Naive B cell (primary cell): ENCODE measurements around the gene SSR4. TPM values are rescaled to one million over a fixed set of nuclear protein-coding genes. Genes with fewer than 3 reads are reported as not detected.
"Not testable (repeated sequence)": the region's sequence is repeated elsewhere in the genome, so short reads cannot be mapped to it uniquely, and the experiment has no call there.

ENCODE experiments used
- ATAC-seq, 2 donors: fragments of 150-1000 bp; cut with Tn5 transposase; 2 replicates each; pipeline ENCODE4 v1.10.0; 2021; ENCODE audit warnings: low read depth in 2 of 2, mild to moderate bottlenecking in 2 of 2, moderate library complexity in 2 of 2
- DNase-seq: peaks from one replicate; pipeline ENCODE4 v3.0.0; 2022
- H3K27ac Mint-ChIP-seq, 6 donors: one replicate each; pipeline ENCODE4 v1.8.0; 2020 to 2022; ENCODE audit warnings: mild to moderate bottlenecking in 6 of 6, mixed read lengths in 6 of 6, moderate library complexity in 5 of 6, inconsistent platforms in 2 of 6
- H3K27me3 Mint-ChIP-seq, 3 donors: one replicate each; pipeline ENCODE4 v1.8.0; 2021 to 2022; ENCODE audit warnings: mixed read lengths in 3 of 3, mild to moderate bottlenecking in 1 of 3
- H3K36me3 Mint-ChIP-seq, 2 donors: one replicate each; pipeline ENCODE4 v1.8.0; 2020 to 2022; ENCODE audit warnings: mixed read lengths in 2 of 2, inconsistent platforms in 1 of 2, mild to moderate bottlenecking in 1 of 2
- H3K4me1 Mint-ChIP-seq, 3 donors: one replicate each; pipeline ENCODE4 v1.8.0; 2020 to 2022; ENCODE audit warnings: mixed read lengths in 3 of 3, inconsistent platforms in 1 of 3, mild to moderate bottlenecking in 1 of 3, moderate library complexity in 1 of 3
- H3K4me3 Mint-ChIP-seq, 8 donors: one replicate each; pipeline ENCODE4 v1.8.0; 2020 to 2022; ENCODE audit warnings: mild to moderate bottlenecking in 8 of 8, mixed read lengths in 8 of 8, moderate library complexity in 8 of 8, inconsistent platforms in 2 of 8
- H3K9me3 Mint-ChIP-seq, 7 donors: one replicate each; pipeline ENCODE4 v1.8.0; 2020 to 2022; ENCODE audit warnings: mixed read lengths in 7 of 7, mild to moderate bottlenecking in 5 of 7, inconsistent platforms in 2 of 7, moderate library complexity in 1 of 7
- polyA plus RNA-seq, 6 donors: library from polyadenylated mRNA; unstranded; fragments of 300-500 nt; fragmentation: Illumina TruSeq; gene quantifications; one replicate each; pipeline ENCODE4 v1.2.3, GENCODE V29; 2021; ENCODE audit warnings: low read depth in 6 of 6

The SSR4 gene
- polyA plus RNA-seq, 6 donors from 2014 or later = 308 to 413 (median 364) TPM

GRCh38 chrX:153813161-153813560 lies 18.7 kb downstream of the SSR4 start:
- peaks cover 0 to 4% (median 0%) of the 10 kb centered on the region in 7 donors for H3K9me3 Mint-ChIP-seq
- no peaks in the 10 kb centered on the region for H3K36me3 Mint-ChIP-seq
- H3K4me3 Mint-ChIP-seq = no peak overlapping the region
- ATAC-seq = no peak
- DNase-seq = no peak
- no peak overlapping the region for H3K27ac Mint-ChIP-seq
- H3K27me3 Mint-ChIP-seq = peaks cover 22 to 50% (median 40%) of the 10 kb centered on the region in 3 donors
- H3K4me1 Mint-ChIP-seq = peaks cover 10 to 16% (median 14%) of the 10 kb centered on the region in 3 donors

GRCh38 chrX:153814591-153815315 lies 20.3 kb downstream of the SSR4 start:
- Mint-ChIP-seq H3K27me3 (peaks cover 22 to 49% (median 44%) of the 10 kb centered on the region in 3 donors), H3K9me3 (peaks cover 0 to 6% (median 0%) of the 10 kb centered on the region in 7 donors), H3K4me3 (peak overlapping the region in 1 of 8 donors; percentile 38), H3K36me3 (no peaks in the 10 kb centered on the region), H3K4me1 (peaks cover 14 to 18% (median 14%) of the 10 kb centered on the region in 3 donors), H3K27ac (peak overlapping the region in 1 of 6 donors; percentile 27)
- DNase-seq (no peak), ATAC-seq (peak in 1 of 2 donors; percentile 38)

GRCh38 chrX:153816831-153817690 lies 22.6 kb downstream of the SSR4 start:
- Mint-ChIP-seq H3K27me3 (peaks cover 14 to 42% (median 41%) of the 10 kb centered on the region in 3 donors), H3K9me3 (peaks cover 0 to 5% (median 0%) of the 10 kb centered on the region in 7 donors), H3K27ac (no peak overlapping the region), H3K4me3 (peak overlapping the region in 3 of 8 donors; percentile 62 to 78 (median 73)), H3K36me3 (no peaks in the 10 kb centered on the region), H3K4me1 (peaks cover 18 to 28% (median 19%) of the 10 kb centered on the region in 3 donors)
- ATAC-seq (peak; percentile 32 to 48), DNase-seq (no peak)

- H3K36me3 Mint-ChIP-seq, ATAC-seq, DNase-seq, H3K9me3 Mint-ChIP-seq: not testable (repeated sequence)
- Mint-ChIP-seq H3K27ac (peak overlapping the region in 1 of 6 donors; percentile 28), H3K4me1 (peaks cover 21 to 34% (median 26%) of the 10 kb centered on the region in 3 donors), H3K4me3 (peak overlapping the region in 3 of 8 donors; percentile 8 to 59 (median 9)), H3K27me3 (peaks cover 11 to 44% (median 31%) of the 10 kb centered on the region in 3 donors)
Measured at GRCh38 chrX:153818064-153818463, 23.6 kb downstream of the SSR4 start.

GRCh38 chrX:153818571-153819383 lies 24.3 kb downstream of the SSR4 start:
- DNase-seq (peak; percentile 44), ATAC-seq (peak; percentile 74 to 79)
- Mint-ChIP-seq H3K4me1 (peaks cover 21 to 34% (median 26%) of the 10 kb centered on the region in 3 donors), H3K9me3 (peaks cover 0 to 5% (median 0%) of the 10 kb centered on the region in 7 donors), H3K27me3 (peaks cover 11 to 43% (median 31%) of the 10 kb centered on the region in 3 donors), H3K36me3 (no peaks in the 10 kb centered on the region), H3K4me3 (peak overlapping the region in 7 of 8 donors; percentile 34 to 76 (median 59)), H3K27ac (no peak overlapping the region)

GRCh38 chrX:153819384-153820040 lies 25.0 kb downstream of the SSR4 start:
- H3K27ac Mint-ChIP-seq = no peak overlapping the region

GRCh38 chrX:153820601-153821000 lies 26.1 kb downstream of the SSR4 start:
- peaks cover 0 to 5% (median 0%) of the 10 kb centered on the region in 7 donors for H3K9me3 Mint-ChIP-seq
- DNase-seq = no peak
- H3K4me1 Mint-ChIP-seq = peaks cover 18 to 25% (median 19%) of the 10 kb centered on the region in 3 donors
- H3K36me3 Mint-ChIP-seq = no peaks in the 10 kb centered on the region
- ATAC-seq = no peak
- H3K27ac Mint-ChIP-seq = no peak overlapping the region
- peak overlapping the region in 1 of 8 donors; percentile 55 for H3K4me3 Mint-ChIP-seq
- H3K27me3 Mint-ChIP-seq = peaks cover 12 to 56% (median 38%) of the 10 kb centered on the region in 3 donors

More at GRCh38 chrX:153819384-153820040, 25.0 kb downstream of the SSR4 start:
- peaks cover 0 to 5% (median 0%) of the 10 kb centered on the region in 7 donors for H3K9me3 Mint-ChIP-seq
- DNase-seq (no peak), ATAC-seq (peak in 1 of 2 donors; percentile 4)
- peaks cover 21 to 33% (median 25%) of the 10 kb centered on the region in 3 donors for H3K4me1 Mint-ChIP-seq
- H3K36me3 Mint-ChIP-seq = no peaks in the 10 kb centered on the region
- H3K4me3 Mint-ChIP-seq = peak overlapping the region in 6 of 8 donors; percentile 13 to 75 (median 40)
- H3K27me3 Mint-ChIP-seq = peaks cover 12 to 50% (median 36%) of the 10 kb centered on the region in 3 donors

GRCh38 chrX:153821066-153821465 lies 26.6 kb downstream of the SSR4 start:
- Mint-ChIP-seq H3K27ac (no peak overlapping the region), H3K27me3 (peaks cover 12 to 59% (median 41%) of the 10 kb centered on the region in 3 donors), H3K4me3 (peak overlapping the region in 1 of 8 donors; percentile 55)

GRCh38 chrX:153824348-153824747 lies 29.9 kb downstream of the SSR4 start:
- no peak overlapping the region for H3K4me3 Mint-ChIP-seq
- no peaks in the 10 kb centered on the region for H3K36me3 Mint-ChIP-seq
- peaks cover 0 to 7% (median 0%) of the 10 kb centered on the region in 7 donors for H3K9me3 Mint-ChIP-seq
- peaks cover 14 to 64% (median 44%) of the 10 kb centered on the region in 3 donors for H3K27me3 Mint-ChIP-seq
- H3K4me1 Mint-ChIP-seq = peaks cover 11 to 24% (median 16%) of the 10 kb centered on the region in 3 donors
- ATAC-seq = no peak
- DNase-seq = no peak
- H3K27ac Mint-ChIP-seq = no peak overlapping the region

More at GRCh38 chrX:153821066-153821465, 26.6 kb downstream of the SSR4 start:
- Mint-ChIP-seq H3K36me3 (no peaks in the 10 kb centered on the region), H3K4me1 (peaks cover 18 to 25% (median 19%) of the 10 kb centered on the region in 3 donors), H3K9me3 (peaks cover 0 to 7% (median 0%) of the 10 kb centered on the region in 7 donors)
- ATAC-seq = no peak
- no peak for DNase-seq

- Mint-ChIP-seq H3K9me3 (peaks cover 0 to 7% (median 0%) of the 10 kb centered on the region in 7 donors), H3K27me3 (peaks cover 14 to 59% (median 46%) of the 10 kb centered on the region in 3 donors), H3K27ac (no peak overlapping the region), H3K4me1 (peaks cover 11 to 22% (median 17%) of the 10 kb centered on the region in 3 donors), H3K4me3 (peak overlapping the region in 1 of 8 donors; percentile 21), H3K36me3 (no peaks in the 10 kb centered on the region)
- DNase-seq (no peak), ATAC-seq (no peak)
Measured at GRCh38 chrX:153825042-153825441, 30.6 kb downstream of the SSR4 start.

- H3K27me3 Mint-ChIP-seq = peaks cover 14 to 61% (median 49%) of the 10 kb centered on the region in 3 donors
- H3K4me3 Mint-ChIP-seq = peak overlapping the region in 1 of 8 donors; percentile 12
- no peak for ATAC-seq
- H3K36me3 Mint-ChIP-seq = no peaks in the 10 kb centered on the region
- peaks cover 0 to 7% (median 0%) of the 10 kb centered on the region in 7 donors for H3K9me3 Mint-ChIP-seq
- no peak for DNase-seq
- H3K27ac Mint-ChIP-seq = no peak overlapping the region
- H3K4me1 Mint-ChIP-seq = peaks cover 9 to 14% (median 13%) of the 10 kb centered on the region in 3 donors
Measured at GRCh38 chrX:153827016-153827415, 32.5 kb downstream of the SSR4 start.

- peaks cover 5 to 8% (median 6%) of the 10 kb centered on the region in 3 donors for H3K4me1 Mint-ChIP-seq
- DNase-seq = no peak
- no peak for ATAC-seq
- H3K36me3 Mint-ChIP-seq = no peaks in the 10 kb centered on the region
- H3K4me3 Mint-ChIP-seq = peak overlapping the region in 5 of 8 donors; percentile 12 to 53 (median 33)
- no peak overlapping the region for H3K27ac Mint-ChIP-seq
- peaks cover 0 to 7% (median 1%) of the 10 kb centered on the region in 7 donors for H3K9me3 Mint-ChIP-seq
- H3K27me3 Mint-ChIP-seq = peaks cover 14 to 58% (median 55%) of the 10 kb centered on the region in 3 donors
Measured at GRCh38 chrX:153827903-153828302, 33.4 kb downstream of the SSR4 start.
